HG02884 (cell line): ENCODE results near the gene DHX30.
"Not testable (repeated sequence)": the region's sequence is repeated elsewhere in the genome, so short reads cannot be mapped to it uniquely, and the experiment has no call there.

Experiments used
- ATAC-seq: cut with Tn5 transposase; IDR thresholded peaks from one replicate; pipeline ENCODE4 v1.9.1; 2021; ENCODE audit warnings: mild to moderate bottlenecking, moderate library complexity; ENCODE audit not compliant: unreplicated experiment

Gene DHX30, protein sequence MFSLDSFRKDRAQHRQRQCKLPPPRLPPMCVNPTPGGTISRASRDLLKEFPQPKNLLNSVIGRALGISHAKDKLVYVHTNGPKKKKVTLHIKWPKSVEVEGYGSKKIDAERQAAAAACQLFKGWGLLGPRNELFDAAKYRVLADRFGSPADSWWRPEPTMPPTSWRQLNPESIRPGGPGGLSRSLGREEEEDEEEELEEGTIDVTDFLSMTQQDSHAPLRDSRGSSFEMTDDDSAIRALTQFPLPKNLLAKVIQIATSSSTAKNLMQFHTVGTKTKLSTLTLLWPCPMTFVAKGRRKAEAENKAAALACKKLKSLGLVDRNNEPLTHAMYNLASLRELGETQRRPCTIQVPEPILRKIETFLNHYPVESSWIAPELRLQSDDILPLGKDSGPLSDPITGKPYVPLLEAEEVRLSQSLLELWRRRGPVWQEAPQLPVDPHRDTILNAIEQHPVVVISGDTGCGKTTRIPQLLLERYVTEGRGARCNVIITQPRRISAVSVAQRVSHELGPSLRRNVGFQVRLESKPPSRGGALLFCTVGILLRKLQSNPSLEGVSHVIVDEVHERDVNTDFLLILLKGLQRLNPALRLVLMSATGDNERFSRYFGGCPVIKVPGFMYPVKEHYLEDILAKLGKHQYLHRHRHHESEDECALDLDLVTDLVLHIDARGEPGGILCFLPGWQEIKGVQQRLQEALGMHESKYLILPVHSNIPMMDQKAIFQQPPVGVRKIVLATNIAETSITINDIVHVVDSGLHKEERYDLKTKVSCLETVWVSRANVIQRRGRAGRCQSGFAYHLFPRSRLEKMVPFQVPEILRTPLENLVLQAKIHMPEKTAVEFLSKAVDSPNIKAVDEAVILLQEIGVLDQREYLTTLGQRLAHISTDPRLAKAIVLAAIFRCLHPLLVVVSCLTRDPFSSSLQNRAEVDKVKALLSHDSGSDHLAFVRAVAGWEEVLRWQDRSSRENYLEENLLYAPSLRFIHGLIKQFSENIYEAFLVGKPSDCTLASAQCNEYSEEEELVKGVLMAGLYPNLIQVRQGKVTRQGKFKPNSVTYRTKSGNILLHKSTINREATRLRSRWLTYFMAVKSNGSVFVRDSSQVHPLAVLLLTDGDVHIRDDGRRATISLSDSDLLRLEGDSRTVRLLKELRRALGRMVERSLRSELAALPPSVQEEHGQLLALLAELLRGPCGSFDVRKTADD

DNA sequence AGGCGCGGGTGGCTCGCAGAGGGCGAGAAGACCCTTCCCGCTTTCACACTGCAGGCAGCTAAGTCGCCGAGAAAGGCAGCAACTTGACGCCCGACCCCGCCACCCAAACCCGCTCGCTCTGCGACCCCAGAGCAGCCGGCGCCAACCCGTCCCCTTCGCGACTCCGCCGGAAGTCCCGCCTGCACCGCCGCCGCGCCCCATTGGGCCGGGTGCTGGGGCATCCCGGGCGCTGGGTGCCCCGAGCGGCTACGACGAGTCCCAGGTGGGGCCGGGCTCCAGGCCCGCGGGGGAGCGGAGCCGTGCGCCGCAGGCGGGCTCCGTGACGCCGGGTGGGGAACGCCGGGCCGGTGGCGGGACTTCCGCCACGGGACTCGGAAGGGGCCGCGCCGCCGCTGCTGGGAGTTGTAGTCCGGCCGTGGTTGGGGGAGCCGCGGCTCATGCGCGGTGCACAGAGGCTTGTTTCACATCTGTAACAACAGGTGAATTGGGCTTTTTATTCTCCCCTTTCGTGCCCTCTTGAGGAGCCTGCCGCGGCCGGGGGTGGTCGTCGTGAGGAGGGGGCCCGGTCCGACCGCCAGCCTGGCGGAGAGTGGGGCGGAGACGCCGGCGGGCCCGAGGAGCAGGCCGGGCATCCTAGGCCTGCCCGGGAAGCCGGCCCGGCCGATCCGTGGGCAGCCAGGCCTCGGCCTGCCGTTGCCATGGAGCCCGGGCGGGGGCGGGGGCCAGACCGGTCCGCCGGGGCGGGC lies at the start of gene DHX30:
TSS of gene DHX30 (plus strand) at position 405 of the 746 bp plus-strand sequence. CDS start 7,546 bp downstream, outside the sequence.
- peak; percentile 88 for ATAC-seq

DNA sequence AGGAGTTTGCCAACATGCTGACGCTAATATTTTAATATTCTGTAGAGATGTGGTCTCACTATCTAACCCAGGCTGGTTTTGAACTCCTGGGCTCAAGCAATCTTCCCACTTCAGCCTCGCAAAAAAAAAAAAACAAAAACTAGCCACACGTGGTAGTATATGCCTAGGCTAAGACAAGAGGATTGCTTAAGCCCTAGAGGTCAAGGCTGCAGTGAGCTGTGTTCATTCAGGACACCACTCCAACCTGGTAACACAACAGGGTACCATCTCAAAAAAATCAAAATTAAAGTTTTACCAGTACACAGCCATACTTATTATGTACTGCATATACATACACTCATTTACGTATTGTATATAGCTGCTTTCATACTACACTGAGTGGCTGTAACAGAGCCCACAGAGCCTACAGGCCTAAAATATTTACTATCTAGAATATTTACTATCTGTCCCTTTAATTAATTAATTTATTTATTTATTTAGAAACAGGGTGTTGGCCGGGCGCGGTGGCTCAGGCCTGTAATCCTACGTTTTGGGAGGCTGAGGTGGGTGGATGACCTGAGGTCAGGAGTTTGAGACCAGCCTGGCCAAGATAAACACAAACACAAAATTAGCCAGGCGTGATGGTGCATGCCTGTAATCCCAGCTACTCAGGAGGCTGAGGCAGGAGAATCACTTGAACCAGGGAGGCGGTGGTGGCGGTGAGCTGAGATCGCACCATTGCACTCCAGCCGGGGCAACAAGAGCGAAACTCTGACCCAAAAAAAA lies 44.5 kb upstream of the DHX30 start:
- ATAC-seq, result no peak

DNA sequence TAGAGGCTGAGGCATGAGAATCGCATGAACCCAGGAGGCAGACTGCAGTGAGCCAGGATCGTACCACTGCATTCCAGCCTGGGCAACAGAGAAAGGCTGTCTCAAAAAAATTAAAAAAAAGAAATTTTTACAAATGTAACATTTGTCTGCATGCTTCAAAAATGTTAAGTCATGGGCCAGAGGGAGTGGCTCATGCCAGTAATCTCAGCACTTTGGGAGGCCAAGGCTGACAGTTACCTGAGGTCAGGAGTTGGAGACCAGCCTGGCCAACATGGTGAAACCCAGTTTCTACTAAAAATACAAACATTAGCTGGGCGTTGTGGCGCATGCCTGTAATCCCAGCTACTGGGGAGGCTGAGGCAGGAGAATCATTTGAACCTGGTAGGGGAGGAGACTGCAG lies 42.7 kb upstream of the DHX30 start:
- ATAC-seq, result not testable (repeated sequence)

DNA sequence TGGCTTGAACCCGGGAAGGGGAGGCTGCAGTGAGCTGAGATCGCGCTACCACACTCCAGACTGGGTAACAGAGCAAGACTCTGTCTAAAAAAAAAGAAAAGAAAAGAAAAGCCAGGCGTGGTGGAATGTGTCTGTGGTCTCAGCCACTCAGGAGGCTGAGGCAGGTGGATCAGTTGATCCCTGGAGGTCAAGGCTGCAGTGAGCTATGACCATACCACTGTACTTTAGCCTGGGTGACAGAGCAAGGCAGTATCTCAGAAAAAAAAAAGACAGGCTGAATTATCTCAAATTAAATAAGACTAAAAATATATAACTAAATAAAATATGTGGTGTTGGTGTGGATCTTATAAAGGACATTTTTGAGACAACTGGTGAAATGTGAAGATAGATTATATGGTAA lies 41.9 kb upstream of the DHX30 start:
- no peak for ATAC-seq

DNA sequence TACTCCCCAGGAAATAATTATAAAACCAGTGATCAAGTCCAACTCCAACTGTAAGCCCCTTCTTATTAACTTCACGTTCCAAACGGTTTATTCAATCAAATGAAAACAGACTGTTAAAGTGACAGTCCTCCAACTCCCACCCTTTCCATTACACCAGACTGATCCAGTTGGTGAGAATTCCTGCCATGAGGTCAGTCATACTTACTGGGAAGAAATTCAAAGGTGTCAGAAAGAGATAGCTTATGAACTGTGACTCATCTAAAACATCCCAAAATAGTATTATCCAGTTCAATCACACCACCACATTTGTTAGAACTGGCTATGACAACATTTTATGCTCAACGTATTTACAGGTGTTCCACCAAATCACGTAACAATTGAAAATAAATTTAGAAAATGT lies 40.7 kb upstream of the DHX30 start:
- ATAC-seq, result no peak

DNA sequence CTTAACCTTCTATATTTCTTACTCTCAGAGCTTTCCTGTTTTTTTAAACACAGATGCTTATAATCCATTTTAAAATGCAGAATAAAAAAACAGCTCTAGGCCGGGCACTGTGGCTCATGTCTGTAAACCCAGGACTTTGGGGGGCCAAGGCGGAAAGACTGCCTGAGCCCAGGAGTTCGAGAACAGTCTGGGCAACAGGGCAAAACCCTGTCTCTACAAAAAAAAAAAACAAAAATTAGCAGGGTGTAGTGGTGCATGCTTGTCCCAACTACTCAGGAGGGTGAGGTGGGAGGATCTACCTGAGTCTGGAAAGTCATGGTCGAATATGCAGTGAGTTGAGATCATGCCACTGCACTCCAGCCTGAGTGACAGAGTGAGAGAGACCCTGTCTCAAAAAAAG lies 36.8 kb upstream of the DHX30 start:
- no peak for ATAC-seq

DNA sequence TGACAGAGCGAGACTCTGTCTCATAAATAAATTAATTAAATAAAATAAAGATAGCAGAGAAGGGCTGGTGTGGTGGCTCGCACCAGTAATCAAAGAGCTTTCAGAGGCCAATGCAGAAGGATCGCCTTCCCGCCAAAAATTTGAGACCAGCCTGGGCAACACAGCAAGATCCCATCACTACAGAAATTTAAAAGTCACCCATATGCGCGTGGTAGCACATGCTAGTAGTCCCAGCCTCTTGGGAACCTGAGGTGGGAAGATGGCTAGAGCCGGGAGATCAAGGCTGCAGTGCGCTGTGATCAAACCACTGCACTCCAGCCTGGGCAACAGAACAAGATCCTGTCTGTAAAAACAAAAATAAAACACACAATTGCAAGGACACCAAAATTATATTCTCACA lies 30.9 kb upstream of the DHX30 start:
- ATAC-seq, result no peak

DNA sequence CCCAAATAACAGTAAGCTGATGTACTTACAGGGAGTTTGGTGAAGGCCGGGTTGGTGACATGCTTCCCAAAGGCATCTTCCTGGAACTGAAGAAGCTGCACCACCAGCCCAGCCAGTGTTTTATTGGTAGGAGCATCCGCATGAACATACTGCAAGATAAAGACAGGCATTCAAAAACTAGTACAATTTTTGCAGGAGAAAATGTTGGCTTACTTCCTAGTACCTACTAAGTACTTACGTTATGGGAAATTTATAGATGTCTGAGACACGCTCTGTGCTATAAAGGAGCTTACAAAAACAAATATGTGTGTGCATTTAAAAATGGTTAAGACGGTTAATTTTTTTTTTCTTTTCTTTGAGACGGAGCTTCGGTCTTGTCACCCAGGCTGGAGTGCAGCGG lies 30.1 kb upstream of the DHX30 start:
- ATAC-seq, result no peak

DNA sequence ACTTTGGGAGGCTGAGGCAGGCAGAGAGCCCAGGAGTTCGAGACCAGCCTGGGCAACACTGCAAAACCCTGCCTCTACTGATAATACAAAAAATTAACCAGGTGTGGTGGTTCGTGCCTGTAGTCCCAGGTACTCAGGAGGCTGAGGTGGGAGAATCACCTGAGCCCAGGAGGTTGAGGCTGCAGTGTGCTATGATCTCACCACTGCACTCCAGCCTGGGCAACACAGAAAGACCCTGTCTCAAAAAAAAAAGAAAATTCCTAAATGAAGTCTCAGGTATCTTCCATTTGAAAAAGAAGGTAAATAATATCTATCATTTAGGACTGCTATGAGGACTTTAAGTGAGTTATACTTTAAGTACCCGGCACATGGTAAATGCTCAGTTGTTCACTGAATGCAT lies 24.2 kb upstream of the DHX30 start:
- no peak for ATAC-seq

DNA sequence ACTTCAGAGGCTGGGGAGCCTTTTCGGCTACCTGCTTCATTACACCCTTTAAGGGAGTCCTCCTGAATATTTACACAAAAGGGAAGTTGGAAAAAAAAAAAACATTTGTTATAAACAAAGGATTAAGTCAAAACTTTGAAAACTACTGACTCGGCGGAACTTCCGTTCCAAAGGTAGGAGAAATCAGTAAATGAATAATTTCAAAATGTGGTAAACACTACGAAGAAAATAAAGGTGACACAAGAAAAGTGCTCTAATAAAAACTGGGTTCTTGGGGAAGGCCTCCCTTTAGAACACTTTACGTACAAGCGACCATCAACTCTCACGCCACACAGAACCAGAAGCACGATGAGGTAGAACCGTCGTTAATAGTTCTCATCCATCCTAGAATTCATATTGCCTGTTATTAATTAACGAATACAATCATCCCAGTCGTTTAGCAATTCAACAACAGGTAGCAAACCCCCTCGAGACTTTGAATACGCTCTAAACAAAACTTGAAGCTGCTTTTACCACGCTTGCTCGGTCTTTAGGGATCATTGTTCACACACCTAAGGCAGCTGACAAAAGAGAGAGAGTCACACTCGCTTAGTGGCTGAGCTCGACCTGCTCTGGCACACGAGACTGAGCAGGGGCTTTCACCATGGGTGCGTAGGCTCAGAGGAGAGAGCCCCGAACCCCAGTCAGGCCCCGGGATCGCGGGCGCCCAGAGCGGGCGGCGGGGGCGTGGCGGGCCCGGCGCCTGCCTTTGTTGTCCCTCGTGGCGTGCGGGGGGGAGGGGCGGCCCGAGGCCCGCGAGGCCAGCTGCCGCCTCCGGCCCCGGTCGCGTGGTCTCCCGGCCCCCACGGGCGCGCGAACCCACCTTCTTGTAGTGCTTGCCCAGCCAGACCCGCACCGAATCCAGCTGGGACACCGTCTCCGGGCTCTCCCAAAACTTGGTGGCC lies 21.9 kb upstream of the DHX30 start:
- no peak for ATAC-seq

DNA sequence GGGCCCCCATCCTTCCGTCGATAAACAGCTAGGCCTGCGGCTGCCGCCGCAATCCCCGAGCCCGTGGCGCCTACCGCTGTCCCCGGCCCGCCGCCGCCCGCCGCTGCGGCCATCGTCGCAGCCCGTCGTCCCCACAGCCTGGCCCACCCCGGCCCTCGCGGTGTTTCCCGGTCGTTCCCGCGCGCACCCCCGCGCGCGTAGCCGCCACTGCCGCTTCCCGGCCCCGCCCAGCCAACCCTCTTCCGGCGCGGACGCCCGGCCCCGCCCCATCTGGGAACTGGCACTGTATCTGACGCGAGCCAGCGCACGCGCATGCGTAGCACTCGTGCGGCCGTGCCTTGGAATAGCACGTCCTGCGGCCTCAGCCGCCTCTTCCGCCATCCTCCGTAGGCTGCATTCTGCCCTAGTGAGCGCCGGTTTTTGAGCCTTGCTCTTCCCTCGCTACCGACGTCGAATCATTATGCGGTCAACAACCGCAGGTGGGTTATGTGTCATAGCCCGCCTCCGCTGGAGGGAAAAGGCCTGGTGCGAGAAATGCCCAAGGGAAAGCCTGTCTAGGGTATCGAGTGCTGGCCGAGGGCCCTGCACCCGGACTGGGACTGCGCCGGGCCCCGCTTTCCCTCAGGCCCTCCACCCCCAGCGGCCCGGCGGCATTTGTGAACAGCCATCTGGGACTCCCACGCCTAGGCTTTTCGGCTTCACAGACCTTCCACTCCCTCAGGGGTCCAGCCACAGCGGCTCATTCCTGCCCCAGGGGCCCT lies 21.1 kb upstream of the DHX30 start, which contains the start of gene SMARCC1:
TSS of gene SMARCC1 (minus strand) at position 209 of the 761 bp plus-strand sequence. CDS start at position 113, 96 bp downstream.
- peak; percentile 67 for ATAC-seq

DNA sequence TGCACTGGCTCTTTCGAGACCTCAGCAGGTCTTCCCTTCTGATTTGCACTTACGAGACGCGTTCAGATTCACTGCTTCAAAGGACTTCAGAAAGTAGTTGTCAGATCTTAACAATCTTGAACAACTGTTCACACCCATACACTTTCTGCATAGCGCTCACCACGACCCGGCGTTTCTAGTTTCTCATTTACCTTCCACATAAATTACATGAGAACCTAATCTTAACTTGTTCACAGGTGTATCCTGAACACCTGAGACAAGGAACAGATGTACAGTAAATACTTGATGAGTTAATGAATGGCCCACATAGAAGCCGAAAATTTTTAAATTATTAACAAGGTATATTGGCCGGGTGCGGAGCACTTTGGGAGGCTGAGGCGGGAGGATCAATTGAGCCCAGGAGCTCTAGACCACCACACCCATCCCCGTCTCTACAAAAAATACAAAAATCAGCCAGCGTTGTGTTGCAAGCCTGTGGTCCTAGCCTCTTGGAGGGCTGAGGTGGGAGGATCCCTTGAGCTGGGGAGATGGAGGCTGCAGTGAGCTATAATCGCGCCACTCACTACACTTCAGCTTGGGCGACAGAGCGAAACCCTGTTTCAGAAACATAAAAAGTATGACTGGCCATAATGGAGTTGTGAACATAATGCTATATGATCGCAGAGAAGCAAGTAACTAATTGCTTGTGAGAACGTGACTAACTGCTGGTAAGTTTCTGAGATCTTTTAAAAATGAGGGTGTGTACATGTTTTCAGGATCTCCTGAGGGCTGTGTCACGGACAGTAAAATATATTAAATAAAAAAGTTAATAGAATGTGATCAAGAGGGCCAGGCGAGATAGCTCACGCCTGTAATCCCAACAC lies 20.3 kb upstream of the DHX30 start:
- ATAC-seq, result no peak

DNA sequence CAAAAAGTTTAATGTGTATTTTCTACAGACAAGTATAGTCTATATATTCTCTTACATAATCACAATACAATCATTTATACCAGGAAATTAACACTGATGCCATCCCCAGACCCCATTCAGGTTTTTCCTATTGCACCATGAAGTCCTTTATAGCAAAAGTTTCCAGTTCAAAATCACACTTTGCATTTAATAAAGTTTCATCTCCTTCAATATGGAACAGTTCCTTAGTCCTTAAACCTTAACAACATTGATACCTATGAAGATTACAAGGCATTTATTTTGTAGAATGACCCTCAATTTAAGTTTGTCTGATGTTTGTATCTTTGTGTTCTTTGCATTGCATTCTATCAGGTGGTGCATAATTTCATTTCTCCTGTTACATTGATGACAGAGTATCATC lies 19.3 kb upstream of the DHX30 start:
- no peak for ATAC-seq

DNA sequence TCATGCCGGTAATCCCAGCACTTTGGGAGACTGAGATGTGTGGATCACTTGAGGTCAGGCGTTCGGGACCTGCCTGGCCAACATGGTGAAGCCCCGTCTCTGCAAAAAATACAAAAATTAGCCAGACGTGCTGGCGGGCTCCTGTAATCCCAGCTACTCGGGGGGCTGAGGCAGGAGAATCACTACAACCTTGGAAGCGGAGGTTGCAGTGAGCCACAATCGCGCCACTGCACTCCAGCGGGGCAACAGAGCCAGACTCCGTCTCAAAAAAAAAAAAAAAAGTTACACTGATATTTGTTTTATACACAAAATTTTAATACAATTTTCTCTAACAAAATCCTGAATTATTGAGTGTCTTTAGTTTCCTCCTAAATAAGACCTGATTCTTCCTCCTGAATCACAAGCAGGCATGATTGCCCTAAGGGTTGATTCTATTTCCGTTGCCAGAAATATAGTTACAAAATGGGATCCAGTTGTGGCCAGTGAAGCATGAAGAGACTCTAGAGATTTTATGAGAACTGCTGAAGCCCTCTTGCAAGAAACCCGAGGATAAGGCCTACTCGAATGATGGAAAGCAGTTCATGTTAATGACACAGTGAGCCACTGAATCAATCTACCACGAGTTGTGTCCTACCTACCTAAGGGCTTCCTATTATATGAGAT lies 11.6 kb upstream of the DHX30 start:
- no peak for ATAC-seq

DNA sequence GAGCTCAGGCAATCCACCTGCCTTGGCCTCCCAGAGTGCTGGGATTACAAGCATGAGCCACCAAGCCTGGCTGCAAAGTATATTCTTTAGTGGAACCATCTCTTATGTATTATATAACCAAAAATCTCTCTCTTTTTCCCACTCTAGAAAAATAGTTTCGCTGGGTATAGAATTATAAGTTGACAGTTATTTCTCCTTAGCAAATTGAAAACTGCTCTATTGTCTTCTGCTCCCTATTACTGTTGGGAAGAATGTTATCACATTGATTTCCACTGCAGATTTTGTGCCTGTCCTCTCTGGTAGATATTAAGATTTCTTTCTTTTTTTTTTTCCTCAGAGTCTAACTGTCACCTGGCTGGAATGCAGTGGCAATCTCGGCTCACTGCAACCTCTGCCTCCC lies 10.2 kb upstream of the DHX30 start:
- ATAC-seq, result no peak

DNA sequence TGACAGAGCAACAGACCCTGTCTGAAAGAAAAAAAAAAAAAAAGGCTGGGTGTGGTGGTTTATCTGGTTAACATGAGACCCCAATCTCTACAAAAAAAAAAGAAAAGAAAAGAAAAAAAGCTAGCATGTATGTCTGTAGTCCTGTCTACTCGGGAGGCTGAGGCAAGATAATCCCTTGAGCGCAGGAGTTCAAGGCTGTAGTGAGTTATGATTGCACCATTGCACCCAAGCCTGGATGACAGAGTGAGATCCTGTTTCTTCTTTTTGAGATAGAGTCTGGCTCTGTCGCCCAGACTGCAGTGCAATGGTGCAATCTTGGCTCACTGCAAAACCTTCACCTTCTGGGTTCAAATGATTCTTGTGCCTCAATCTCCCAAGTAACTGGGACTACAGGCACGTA lies 8.4 kb upstream of the DHX30 start:
- ATAC-seq, result no peak
